ENCODE data around the gene PALM. TPM values are rescaled to one million over a fixed set of nuclear protein-coding genes. Genes with fewer than 3 reads are reported as not detected.

The PALM gene
- total and polyA plus RNA-seq, 2 donors = 2.2 to 11.7 TPM

GRCh38 chr19:752652-753517 lies 44.1 kb downstream of the PALM start:
- WGBS = 62% methylated on average over 39 of the region's 39 CpGs
- Histone ChIP-seq H3K36me3 (ENCODE audit: control insufficient read depth in 2 of 2, insufficient read depth in 2 of 2, low read length in 1 of 2) (no peaks in the 10 kb centered on the region), H3K27ac (ENCODE audit: low read depth in 1 of 2, low read length in 1 of 2) (peak overlapping the region in 1 of 2 donors; percentile 36), H3K4me1 (ENCODE audit: control insufficient read depth in 2 of 2, insufficient read depth in 2 of 2, low read length in 2 of 2) (no peaks in the 10 kb centered on the region), H3K27me3 (ENCODE audit: control insufficient read depth in 2 of 2, insufficient read depth in 1 of 2, low read length in 1 of 2) (peaks cover 0 to 8% of the 10 kb centered on the region in 2 donors), H3K4me3 (ENCODE audit: low read length in 2 of 2) (no peak overlapping the region), H3K9me3 (ENCODE audit: control insufficient read depth in 2 of 2, insufficient read depth in 1 of 2, low read length in 1 of 2) (peaks cover 4 to 20% of the 10 kb centered on the region in 2 donors)
- no peak for DNase-seq (ENCODE audit: low read depth in 6 of 9, low spot score in 9 of 9)

- peaks cover 7 to 21% of the 10 kb centered on the region in 2 donors for H3K9me3 ChIP-seq (ENCODE audit: control insufficient read depth in 2 of 2, insufficient read depth in 1 of 2, low read length in 1 of 2)
- H3K4me1 ChIP-seq (ENCODE audit: control insufficient read depth in 2 of 2, insufficient read depth in 2 of 2, low read length in 2 of 2) = no peaks in the 10 kb centered on the region
- WGBS = 90% methylated on average over 9 of the region's 9 CpGs
- H3K4me3 ChIP-seq (ENCODE audit: low read length in 2 of 2) = no peak overlapping the region
- DNase-seq (ENCODE audit: low read depth in 6 of 9, low spot score in 9 of 9) = no peak
- H3K36me3 ChIP-seq (ENCODE audit: control insufficient read depth in 2 of 2, insufficient read depth in 2 of 2, low read length in 1 of 2) = no peaks in the 10 kb centered on the region
- no peak overlapping the region for H3K27ac ChIP-seq (ENCODE audit: low read depth in 1 of 2, low read length in 1 of 2)
- peaks cover 0 to 8% of the 10 kb centered on the region in 2 donors for H3K27me3 ChIP-seq (ENCODE audit: control insufficient read depth in 2 of 2, insufficient read depth in 1 of 2, low read length in 1 of 2)
Measured at GRCh38 chr19:754530-754929, 45.8 kb downstream of the PALM start.

GRCh38 chr19:755063-755462 lies 46.3 kb downstream of the PALM start:
- no peak overlapping the region for H3K4me3 ChIP-seq (ENCODE audit: low read length in 2 of 2)
- H3K27me3 ChIP-seq (ENCODE audit: control insufficient read depth in 2 of 2, insufficient read depth in 1 of 2, low read length in 1 of 2) = peaks cover 0 to 8% of the 10 kb centered on the region in 2 donors
- no peaks in the 10 kb centered on the region for H3K36me3 ChIP-seq (ENCODE audit: control insufficient read depth in 2 of 2, insufficient read depth in 2 of 2, low read length in 1 of 2)
- H3K4me1 ChIP-seq (ENCODE audit: control insufficient read depth in 2 of 2, insufficient read depth in 2 of 2, low read length in 2 of 2) = no peaks in the 10 kb centered on the region
- H3K27ac ChIP-seq (ENCODE audit: low read depth in 1 of 2, low read length in 1 of 2) = no peak overlapping the region
- H3K9me3 ChIP-seq (ENCODE audit: control insufficient read depth in 2 of 2, insufficient read depth in 1 of 2, low read length in 1 of 2) = peaks cover 7 to 21% of the 10 kb centered on the region in 2 donors
- 97% methylated on average over 15 of the region's 15 CpGs for WGBS
- DNase-seq (ENCODE audit: low read depth in 6 of 9, low spot score in 9 of 9) = no peak

- Histone ChIP-seq H3K36me3 (ENCODE audit: control insufficient read depth in 2 of 2, insufficient read depth in 2 of 2, low read length in 1 of 2) (no peaks in the 10 kb centered on the region), H3K27ac (ENCODE audit: low read depth in 1 of 2, low read length in 1 of 2) (no peak overlapping the region), H3K4me3 (ENCODE audit: low read length in 2 of 2) (no peak overlapping the region), H3K9me3 (ENCODE audit: control insufficient read depth in 2 of 2, insufficient read depth in 1 of 2, low read length in 1 of 2) (peaks cover 7 to 21% of the 10 kb centered on the region in 2 donors), H3K27me3 (ENCODE audit: control insufficient read depth in 2 of 2, insufficient read depth in 1 of 2, low read length in 1 of 2) (peaks cover 0 to 7% of the 10 kb centered on the region in 2 donors), H3K4me1 (ENCODE audit: control insufficient read depth in 2 of 2, insufficient read depth in 2 of 2, low read length in 2 of 2) (no peaks in the 10 kb centered on the region)
- DNase-seq (ENCODE audit: low read depth in 6 of 9, low spot score in 9 of 9) = no peak
Measured at GRCh38 chr19:756236-756635, 47.5 kb downstream of the PALM start.

GRCh38 chr19:756821-757688 lies 48.3 kb downstream of the PALM start:
- no peak for DNase-seq (ENCODE audit: low read depth in 6 of 9, low spot score in 9 of 9)
- H3K36me3 ChIP-seq (ENCODE audit: control insufficient read depth in 2 of 2, insufficient read depth in 2 of 2, low read length in 1 of 2) = no peaks in the 10 kb centered on the region
- H3K27ac ChIP-seq (ENCODE audit: low read depth in 1 of 2, low read length in 1 of 2) = no peak overlapping the region
- H3K27me3 ChIP-seq (ENCODE audit: control insufficient read depth in 2 of 2, insufficient read depth in 1 of 2, low read length in 1 of 2) = peaks cover 0 to 4% of the 10 kb centered on the region in 2 donors
- H3K4me1 ChIP-seq (ENCODE audit: control insufficient read depth in 2 of 2, insufficient read depth in 2 of 2, low read length in 2 of 2) = no peaks in the 10 kb centered on the region
- 84% methylated on average over 36 of the region's 36 CpGs for WGBS
- peaks cover 9 to 25% of the 10 kb centered on the region in 2 donors for H3K9me3 ChIP-seq (ENCODE audit: control insufficient read depth in 2 of 2, insufficient read depth in 1 of 2, low read length in 1 of 2)
- no peak overlapping the region for H3K4me3 ChIP-seq (ENCODE audit: low read length in 2 of 2)

- DNase-seq (ENCODE audit: low read depth in 6 of 9, low spot score in 9 of 9) = no peak
- 97% methylated on average over 50 of the region's 50 CpGs for WGBS
- H3K9me3 ChIP-seq (ENCODE audit: control insufficient read depth in 2 of 2, insufficient read depth in 1 of 2, low read length in 1 of 2) = peaks cover 9 to 25% of the 10 kb centered on the region in 2 donors
Measured at GRCh38 chr19:757811-758668, 49.3 kb downstream of the PALM start.

GRCh38 chr19:763181-763580 lies 54.4 kb downstream of the PALM start:
- Histone ChIP-seq H3K4me1 (ENCODE audit: control insufficient read depth in 2 of 2, insufficient read depth in 2 of 2, low read length in 2 of 2) (no peaks in the 10 kb centered on the region), H3K27ac (ENCODE audit: low read depth in 1 of 2, low read length in 1 of 2) (no peak overlapping the region), H3K27me3 (ENCODE audit: control insufficient read depth in 2 of 2, insufficient read depth in 1 of 2, low read length in 1 of 2) (no peaks in the 10 kb centered on the region), H3K9me3 (ENCODE audit: control insufficient read depth in 2 of 2, insufficient read depth in 1 of 2, low read length in 1 of 2) (peaks cover 4 to 10% of the 10 kb centered on the region in 2 donors), H3K4me3 (ENCODE audit: low read length in 2 of 2) (no peak overlapping the region), H3K36me3 (ENCODE audit: control insufficient read depth in 2 of 2, insufficient read depth in 2 of 2, low read length in 1 of 2) (no peaks in the 10 kb centered on the region)
- DNase-seq (ENCODE audit: low read depth in 6 of 9, low spot score in 9 of 9) = no peak
- WGBS = 97% methylated on average over 10 of the region's 10 CpGs

More at GRCh38 chr19:757811-758668, 49.3 kb downstream of the PALM start:
- peaks cover 0 to under 1% of the 10 kb centered on the region in 2 donors for H3K27me3 ChIP-seq (ENCODE audit: control insufficient read depth in 2 of 2, insufficient read depth in 1 of 2, low read length in 1 of 2)
- H3K4me3 ChIP-seq (ENCODE audit: low read length in 2 of 2) = no peak overlapping the region
- no peak overlapping the region for H3K27ac ChIP-seq (ENCODE audit: low read depth in 1 of 2, low read length in 1 of 2)
- H3K4me1 ChIP-seq (ENCODE audit: control insufficient read depth in 2 of 2, insufficient read depth in 2 of 2, low read length in 2 of 2) = no peaks in the 10 kb centered on the region
- no peaks in the 10 kb centered on the region for H3K36me3 ChIP-seq (ENCODE audit: control insufficient read depth in 2 of 2, insufficient read depth in 2 of 2, low read length in 1 of 2)

- Histone ChIP-seq H3K9me3 (ENCODE audit: control insufficient read depth in 2 of 2, insufficient read depth in 1 of 2, low read length in 1 of 2) (peaks cover 2 to 4% of the 10 kb centered on the region in 2 donors), H3K4me3 (ENCODE audit: low read length in 2 of 2) (no peak overlapping the region), H3K36me3 (ENCODE audit: control insufficient read depth in 2 of 2, insufficient read depth in 2 of 2, low read length in 1 of 2) (no peaks in the 10 kb centered on the region), H3K27ac (ENCODE audit: low read depth in 1 of 2, low read length in 1 of 2) (no peak overlapping the region), H3K4me1 (ENCODE audit: control insufficient read depth in 2 of 2, insufficient read depth in 2 of 2, low read length in 2 of 2) (no peaks in the 10 kb centered on the region), H3K27me3 (ENCODE audit: control insufficient read depth in 2 of 2, insufficient read depth in 1 of 2, low read length in 1 of 2) (peaks cover 0 to 3% of the 10 kb centered on the region in 2 donors)
- 96% methylated on average over 6 of the region's 6 CpGs for WGBS
- no peak for DNase-seq (ENCODE audit: low read depth in 6 of 9, low spot score in 9 of 9)
Measured at GRCh38 chr19:763869-764268, 55.1 kb downstream of the PALM start.
